DND-41 (cell line): ENCODE results near the gene TTC28.

Experiments
- EZH2 ChIP-seq: IDR thresholded peaks from 3 replicates; pipeline ENCODE4 v1.6.1; 2012; ENCODE audit warnings: borderline replicate concordance, low read depth, mild to moderate bottlenecking, moderate library complexity, low read length, inconsistent platforms; ENCODE audit not compliant: severe bottlenecking
- TF ChIP-seq, protein P1 (sequence below): IDR thresholded peaks from 2 replicates; pipeline ENCODE4 v1.5.1; 2012; ENCODE audit warnings: borderline replicate concordance, low read length, moderate library complexity, mild to moderate bottlenecking; ENCODE audit not compliant: poor library complexity, severe bottlenecking; ENCODE audit errors: extremely low read depth

DNA sequence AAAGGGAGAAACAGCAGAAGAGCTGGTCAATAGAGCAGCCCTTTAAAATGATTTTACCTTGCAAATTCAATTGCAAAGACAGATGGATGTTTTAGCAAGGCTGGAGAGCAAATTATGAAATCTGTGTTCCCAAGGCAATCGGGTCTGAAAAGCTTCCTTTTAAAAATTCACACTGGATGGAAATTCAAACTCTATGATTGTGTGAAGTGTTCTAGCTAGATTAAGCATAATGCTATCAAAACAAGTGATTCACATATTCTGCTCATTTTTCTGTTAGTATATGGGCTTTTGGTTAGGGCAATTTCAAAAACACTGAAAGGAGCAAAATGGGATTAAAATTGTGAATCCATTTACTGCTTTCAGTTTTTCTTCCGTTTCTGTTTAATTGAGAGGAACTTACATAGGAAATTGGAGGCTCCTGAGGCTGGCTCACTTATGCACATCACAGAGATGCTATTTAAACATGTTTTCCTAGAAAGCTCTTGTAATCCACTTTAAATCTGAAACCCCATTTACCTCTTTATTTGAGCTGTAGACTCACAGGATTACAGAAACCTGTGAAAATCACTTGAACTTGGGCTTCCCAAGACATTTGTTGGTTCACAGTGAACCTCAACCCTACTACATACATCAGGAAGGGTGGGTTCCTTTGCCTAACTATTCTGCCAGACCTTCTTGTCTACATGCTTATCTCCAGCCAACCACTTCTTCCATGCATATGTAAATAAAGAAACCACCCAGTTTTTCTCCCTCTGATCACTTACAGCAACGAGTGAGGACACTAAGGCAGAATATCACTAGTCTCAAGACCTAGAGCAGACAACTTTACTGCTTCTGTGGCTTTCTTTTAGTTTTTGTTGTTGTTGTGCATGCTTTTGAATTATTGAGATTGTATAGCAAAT lies 558.7 kb downstream of the TTC28 start:
- TF ChIP-seq EZH2: no peak
- TF ChIP-seq, protein P1, sequence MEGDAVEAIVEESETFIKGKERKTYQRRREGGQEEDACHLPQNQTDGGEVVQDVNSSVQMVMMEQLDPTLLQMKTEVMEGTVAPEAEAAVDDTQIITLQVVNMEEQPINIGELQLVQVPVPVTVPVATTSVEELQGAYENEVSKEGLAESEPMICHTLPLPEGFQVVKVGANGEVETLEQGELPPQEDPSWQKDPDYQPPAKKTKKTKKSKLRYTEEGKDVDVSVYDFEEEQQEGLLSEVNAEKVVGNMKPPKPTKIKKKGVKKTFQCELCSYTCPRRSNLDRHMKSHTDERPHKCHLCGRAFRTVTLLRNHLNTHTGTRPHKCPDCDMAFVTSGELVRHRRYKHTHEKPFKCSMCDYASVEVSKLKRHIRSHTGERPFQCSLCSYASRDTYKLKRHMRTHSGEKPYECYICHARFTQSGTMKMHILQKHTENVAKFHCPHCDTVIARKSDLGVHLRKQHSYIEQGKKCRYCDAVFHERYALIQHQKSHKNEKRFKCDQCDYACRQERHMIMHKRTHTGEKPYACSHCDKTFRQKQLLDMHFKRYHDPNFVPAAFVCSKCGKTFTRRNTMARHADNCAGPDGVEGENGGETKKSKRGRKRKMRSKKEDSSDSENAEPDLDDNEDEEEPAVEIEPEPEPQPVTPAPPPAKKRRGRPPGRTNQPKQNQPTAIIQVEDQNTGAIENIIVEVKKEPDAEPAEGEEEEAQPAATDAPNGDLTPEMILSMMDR: no peak
